Measurements from ENCODE around the gene PBRM1.

PBRM1 gene

DNA sequence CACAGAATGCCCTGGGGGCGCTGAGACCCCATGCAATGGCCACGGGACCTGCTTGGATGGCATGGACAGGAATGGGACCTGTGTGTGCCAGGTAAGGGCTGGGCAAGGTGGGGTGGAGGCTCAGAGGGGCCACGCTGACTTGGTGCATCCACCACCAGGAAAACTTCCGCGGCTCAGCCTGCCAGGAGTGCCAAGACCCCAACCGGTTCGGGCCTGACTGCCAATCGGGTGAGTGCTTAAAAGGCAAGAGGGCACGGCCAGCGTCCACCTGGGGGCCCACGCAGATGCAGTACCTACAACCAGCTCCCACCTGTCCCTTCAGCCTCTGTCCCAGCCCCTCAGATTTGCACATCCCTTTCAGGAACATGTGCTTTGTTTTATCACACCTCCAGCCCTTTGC, 183.7 kb downstream of the PBRM1 start:
- TF ChIP-seq TAF1 (IDR thresholded peaks at IDR 0.05; ENCODE audit: borderline replicate concordance, insufficient read depth, low read length) (no peak), FOXP2 (optimal IDR thresholded peaks at IDR 0.05; ENCODE audit: borderline replicate concordance, extremely low read depth, extremely low read length, insufficient read depth) (no peak), SIN3A (IDR thresholded peaks at IDR 0.05; ENCODE audit: borderline replicate concordance, insufficient read depth, low read length) (no peak), POLR2AphosphoS5 (IDR thresholded peaks at IDR 0.05; ENCODE audit: low read depth, low read length) (no peak)

DNA sequence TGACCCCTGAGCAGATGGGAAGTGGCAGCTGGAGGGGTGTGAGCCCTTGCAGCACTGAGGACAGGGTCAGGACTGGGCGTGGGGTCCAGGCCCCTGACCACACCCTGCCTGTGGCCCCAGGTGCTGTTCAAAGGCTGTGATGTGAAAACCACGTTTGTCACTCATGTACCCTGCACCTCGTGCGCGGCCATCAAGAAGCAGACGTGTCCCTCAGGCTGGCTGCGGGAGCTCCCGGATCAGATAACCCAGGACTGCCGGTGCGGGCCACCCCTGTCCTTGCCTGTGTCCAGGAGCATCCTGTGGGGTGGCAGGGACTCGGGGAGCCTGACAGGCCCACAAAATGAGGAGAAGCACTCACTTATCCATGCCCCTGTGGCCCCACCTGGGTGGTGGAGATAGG, 184.7 kb downstream of the PBRM1 start:
- TF ChIP-seq POLR2AphosphoS5 (IDR thresholded peaks at IDR 0.05; ENCODE audit: low read depth, low read length) (no peak), FOXP2 (optimal IDR thresholded peaks at IDR 0.05; ENCODE audit: borderline replicate concordance, extremely low read depth, extremely low read length, insufficient read depth) (no peak), SIN3A (IDR thresholded peaks at IDR 0.05; ENCODE audit: borderline replicate concordance, insufficient read depth, low read length) (no peak), TAF1 (IDR thresholded peaks at IDR 0.05; ENCODE audit: borderline replicate concordance, insufficient read depth, low read length) (no peak)
- TF ChIP-seq, protein P1, sequence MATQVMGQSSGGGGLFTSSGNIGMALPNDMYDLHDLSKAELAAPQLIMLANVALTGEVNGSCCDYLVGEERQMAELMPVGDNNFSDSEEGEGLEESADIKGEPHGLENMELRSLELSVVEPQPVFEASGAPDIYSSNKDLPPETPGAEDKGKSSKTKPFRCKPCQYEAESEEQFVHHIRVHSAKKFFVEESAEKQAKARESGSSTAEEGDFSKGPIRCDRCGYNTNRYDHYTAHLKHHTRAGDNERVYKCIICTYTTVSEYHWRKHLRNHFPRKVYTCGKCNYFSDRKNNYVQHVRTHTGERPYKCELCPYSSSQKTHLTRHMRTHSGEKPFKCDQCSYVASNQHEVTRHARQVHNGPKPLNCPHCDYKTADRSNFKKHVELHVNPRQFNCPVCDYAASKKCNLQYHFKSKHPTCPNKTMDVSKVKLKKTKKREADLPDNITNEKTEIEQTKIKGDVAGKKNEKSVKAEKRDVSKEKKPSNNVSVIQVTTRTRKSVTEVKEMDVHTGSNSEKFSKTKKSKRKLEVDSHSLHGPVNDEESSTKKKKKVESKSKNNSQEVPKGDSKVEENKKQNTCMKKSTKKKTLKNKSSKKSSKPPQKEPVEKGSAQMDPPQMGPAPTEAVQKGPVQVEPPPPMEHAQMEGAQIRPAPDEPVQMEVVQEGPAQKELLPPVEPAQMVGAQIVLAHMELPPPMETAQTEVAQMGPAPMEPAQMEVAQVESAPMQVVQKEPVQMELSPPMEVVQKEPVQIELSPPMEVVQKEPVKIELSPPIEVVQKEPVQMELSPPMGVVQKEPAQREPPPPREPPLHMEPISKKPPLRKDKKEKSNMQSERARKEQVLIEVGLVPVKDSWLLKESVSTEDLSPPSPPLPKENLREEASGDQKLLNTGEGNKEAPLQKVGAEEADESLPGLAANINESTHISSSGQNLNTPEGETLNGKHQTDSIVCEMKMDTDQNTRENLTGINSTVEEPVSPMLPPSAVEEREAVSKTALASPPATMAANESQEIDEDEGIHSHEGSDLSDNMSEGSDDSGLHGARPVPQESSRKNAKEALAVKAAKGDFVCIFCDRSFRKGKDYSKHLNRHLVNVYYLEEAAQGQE (IDR thresholded peaks at IDR 0.05; ENCODE audit: insufficient read depth in 1 of 2, low read depth in 2 of 2, low read length in 2 of 2) = no peak

DNA sequence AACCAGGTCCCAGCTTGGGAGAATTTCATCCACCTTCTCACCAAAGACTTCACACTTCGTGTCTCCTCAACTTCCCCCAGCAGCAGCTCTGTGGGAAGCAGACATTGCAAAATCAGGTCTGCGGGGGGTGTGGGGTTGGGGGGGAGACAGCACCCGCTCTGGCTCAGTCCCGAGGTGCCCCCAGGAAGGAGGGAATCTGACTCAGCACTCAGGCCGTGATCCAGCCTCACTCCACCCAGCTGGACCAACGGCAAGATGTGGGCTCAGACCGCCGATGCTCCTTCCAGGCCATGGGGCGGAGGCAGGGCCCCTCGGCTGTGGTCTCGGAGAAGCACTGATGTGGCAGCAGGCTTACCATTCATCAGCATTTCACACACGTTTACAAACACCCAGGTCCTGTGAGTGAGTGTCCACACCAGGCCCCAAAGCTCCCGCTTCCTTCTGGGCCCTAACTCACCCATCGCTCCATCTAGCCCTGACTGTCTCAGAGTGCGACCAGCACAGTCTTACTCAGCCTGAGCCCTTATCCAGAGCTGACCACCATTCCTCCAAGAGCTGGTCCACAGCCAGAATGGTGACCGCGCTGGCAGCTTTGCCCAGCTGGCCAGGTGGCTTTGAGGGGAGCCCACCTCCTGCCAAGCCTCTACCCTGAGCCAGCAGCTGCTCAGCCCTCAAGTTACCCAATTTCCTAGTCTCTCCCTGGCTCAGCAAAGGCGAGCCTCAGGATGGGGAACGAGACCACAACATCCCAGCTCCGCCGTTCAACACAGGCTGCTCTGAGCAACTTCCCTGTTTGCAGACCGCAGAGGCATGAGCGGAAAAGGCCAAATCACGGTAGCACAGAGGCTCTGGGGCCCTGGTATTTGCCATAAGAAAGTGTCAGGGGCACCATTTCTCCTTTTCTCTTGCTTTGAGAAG, 187.3 kb downstream of the PBRM1 start:
- TF ChIP-seq SIN3A (IDR thresholded peaks at IDR 0.05; ENCODE audit: borderline replicate concordance, insufficient read depth, low read length) (no peak), FOXP2 (optimal IDR thresholded peaks at IDR 0.05; ENCODE audit: borderline replicate concordance, extremely low read depth, extremely low read length, insufficient read depth) (no peak), TAF1 (IDR thresholded peaks at IDR 0.05; ENCODE audit: borderline replicate concordance, insufficient read depth, low read length) (no peak), POLR2AphosphoS5 (IDR thresholded peaks at IDR 0.05; ENCODE audit: low read depth, low read length) (no peak)
- TF ChIP-seq, protein P1 (IDR thresholded peaks at IDR 0.05; ENCODE audit: insufficient read depth in 1 of 2, low read depth in 2 of 2, low read length in 2 of 2) = no peak

DNA sequence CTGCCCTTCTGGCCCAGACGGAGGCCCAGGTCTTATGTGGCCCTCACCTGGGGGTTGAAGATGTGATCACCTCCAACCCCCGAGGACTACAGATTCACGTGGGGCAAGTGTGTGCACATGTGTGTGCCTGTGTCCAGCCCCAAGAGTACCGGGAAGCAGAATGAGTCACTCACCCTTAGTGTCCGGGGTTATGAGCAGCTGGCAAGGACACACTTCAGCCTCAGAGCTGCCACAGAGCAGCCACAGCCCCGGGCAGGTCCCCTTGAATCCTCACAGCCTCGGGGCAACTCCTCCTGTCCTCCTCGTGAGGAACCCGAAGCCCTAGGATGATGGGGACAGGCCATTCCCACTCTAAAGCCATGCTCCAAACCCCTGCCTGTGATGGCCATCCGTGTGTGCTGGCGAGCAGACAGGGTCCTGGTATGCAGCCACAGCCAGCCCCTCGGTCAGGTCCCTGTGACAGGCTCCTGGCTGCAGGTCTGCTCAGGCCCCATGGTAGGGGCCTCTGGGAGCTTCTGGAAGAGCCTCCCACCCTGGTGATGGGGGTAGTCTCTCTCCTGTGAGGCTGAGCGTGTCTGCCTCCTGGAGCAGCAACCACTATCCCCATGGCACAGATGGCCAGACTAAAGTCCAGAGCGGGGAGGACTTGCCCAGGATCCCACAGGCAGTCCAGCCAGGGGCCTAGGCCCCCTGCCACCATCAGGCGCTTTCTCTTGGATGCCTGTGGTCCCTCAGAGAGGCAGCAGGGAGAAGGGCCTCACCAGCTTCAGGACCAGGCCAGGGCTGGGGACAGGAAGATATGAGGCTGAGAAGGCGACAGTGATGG, 189.7 kb downstream of the PBRM1 start:
- no peak for TF ChIP-seq SIN3A (IDR thresholded peaks at IDR 0.05; ENCODE audit: borderline replicate concordance, insufficient read depth, low read length)
- no peak for TF ChIP-seq TAF1 (IDR thresholded peaks at IDR 0.05; ENCODE audit: borderline replicate concordance, insufficient read depth, low read length)
- TF ChIP-seq, protein P1 (IDR thresholded peaks at IDR 0.05; ENCODE audit: insufficient read depth in 1 of 2, low read depth in 2 of 2, low read length in 2 of 2) = no peak
- no peak for TF ChIP-seq FOXP2 (optimal IDR thresholded peaks at IDR 0.05; ENCODE audit: borderline replicate concordance, extremely low read depth, extremely low read length, insufficient read depth)
- TF ChIP-seq POLR2AphosphoS5 (IDR thresholded peaks at IDR 0.05; ENCODE audit: low read depth, low read length) = no peak
